Islet of Langerhans (tissue), 1 donor: ENCODE data around the gene ZNF274.
"Not testable (repeated sequence)": the region's sequence is repeated elsewhere in the genome, so short reads cannot be mapped to it uniquely, and the experiment has no call there.

Source experiments
- FAIRE-seq: peaks from one replicate; lab custom pipeline; 2011; peaks lifted over from hg19 to GRCh38; lab: Jason Lieb, UNC

Gene ZNF274

GRCh38 chr19:58182989-58183816 lies at the start of gene ZNF274:
ZNF274 (plus strand) TSS chr19:58183061; CDS start chr19:58183966, 905 bp downstream.
- no peak for FAIRE-seq

GRCh38 chr19:58134244-58134643 lies 48.6 kb upstream of the ZNF274 start:
- FAIRE-seq, result no peak

- FAIRE-seq, result no peak
Observed at GRCh38 chr19:58145849-58146248, 37.0 kb upstream of the ZNF274 start.

DNA sequence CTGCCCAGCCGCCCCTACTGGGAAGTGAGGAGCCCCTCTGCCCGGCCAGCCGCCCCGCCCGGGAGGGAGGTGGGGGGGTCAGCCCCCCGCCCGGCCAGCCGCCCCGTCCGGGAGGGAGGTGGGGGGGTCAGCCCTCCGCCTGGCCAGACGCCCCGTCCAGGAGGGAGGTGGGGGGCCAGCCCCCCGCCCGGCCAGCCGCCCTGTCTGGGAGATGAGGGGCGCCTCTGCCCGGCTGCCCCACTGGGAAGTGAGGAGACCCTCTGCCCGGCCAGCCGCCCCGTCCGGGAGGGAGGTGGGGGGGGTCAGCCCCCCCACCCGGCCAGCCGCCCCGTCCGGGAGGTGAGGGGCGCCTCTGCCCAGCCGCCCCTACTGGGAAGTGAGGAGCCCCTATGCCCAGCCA lies 35.4 kb upstream of the ZNF274 start:
- FAIRE-seq, result not testable (repeated sequence)

- FAIRE-seq, result peak; percentile 51
Observed at GRCh38 chr19:58150328-58150921, 32.4 kb upstream of the ZNF274 start, which contains the start of gene ZNF329. ZNF329 (minus strand) TSS chr19:58150789; CDS start chr19:58129503, 21,286 bp downstream.

- FAIRE-seq, result no peak
Observed at GRCh38 chr19:58153386-58153785, 29.5 kb upstream of the ZNF274 start.

GRCh38 chr19:58154287-58154678 lies 28.6 kb upstream of the ZNF274 start:
- FAIRE-seq, result no peak

DNA sequence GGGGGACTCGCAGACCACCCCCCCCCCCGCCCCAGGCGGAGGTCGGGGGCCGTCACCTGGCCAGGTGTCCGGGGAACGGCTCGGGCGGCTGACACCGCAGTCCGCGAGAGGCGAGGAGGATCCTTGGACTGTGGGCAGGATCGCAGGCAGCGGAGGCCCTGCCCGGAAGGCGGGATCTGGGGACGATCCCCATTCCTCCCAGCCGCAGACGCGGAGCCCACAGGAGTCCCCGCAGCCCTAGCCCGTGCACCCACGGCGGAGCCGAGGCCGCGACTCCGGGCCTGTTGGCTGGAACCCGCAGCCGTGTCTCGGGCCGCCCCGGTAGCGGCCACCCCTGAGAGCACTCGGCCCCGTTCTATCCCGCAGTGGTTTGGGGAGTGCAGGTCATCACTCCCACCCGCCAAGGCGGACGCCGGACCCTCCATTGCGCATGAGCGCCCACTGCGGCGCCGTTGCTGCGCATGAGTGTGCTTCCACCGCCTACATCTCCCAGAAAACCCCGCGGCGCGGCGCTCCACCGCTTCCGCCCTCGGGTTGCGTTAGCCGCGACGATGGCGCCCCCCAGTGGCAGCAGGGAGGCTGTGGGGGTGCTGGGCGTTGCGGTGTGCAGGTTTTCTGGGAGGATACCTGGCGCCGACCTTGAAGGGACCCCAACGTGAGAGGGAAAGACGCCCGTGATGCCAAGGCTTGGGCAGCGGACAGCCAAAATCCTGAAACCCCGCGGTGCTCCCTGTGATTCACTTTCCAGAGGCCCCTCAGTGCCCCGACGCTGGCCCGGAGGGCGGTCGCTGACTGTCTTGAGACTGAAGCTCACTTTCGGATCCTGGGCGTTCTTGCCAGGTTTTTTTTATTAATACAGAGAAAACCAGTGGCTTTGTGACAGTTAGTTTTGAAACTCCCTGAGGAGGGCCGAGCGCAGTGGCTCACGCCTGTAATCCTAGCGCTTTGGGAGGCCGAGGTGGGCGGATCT lies 27.9 kb upstream of the ZNF274 start:
- no peak for FAIRE-seq

DNA sequence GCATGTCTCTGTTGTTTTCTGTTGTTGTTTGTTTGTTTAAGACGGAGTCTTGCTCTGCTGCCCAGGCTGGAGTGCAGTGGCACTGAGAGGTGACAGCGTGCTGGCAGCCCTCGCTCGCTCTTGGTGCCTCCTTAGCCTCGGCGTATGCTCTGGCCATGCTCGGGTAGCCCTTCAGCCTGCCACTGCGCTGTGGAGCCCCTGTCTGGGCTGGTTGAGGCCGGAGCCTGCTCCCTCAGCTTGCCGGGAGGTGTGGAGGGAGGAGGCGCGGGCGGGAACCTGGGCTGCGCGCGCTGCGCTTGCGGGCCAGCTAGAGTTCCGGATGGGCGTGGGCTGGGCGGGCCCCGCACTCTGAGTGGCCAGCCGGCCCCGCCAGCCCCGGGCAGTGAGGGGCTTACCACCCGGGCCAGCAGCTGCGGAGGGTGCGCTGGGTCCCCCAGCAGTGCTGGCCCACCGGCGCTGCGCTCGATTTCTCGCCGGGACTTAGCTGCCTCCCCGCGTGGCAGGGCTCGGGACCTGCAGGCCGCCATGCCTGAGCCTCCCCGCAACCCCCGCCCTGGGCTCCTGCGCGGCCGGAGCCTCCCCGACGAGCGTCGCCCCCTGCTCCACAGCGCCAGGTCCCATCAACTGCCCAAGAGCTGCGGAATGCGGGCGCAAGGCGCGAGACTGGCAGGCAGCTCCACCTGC lies 25.7 kb upstream of the ZNF274 start:
- FAIRE-seq, result no peak

- FAIRE-seq, result no peak
Observed at GRCh38 chr19:58166268-58166667, 16.6 kb upstream of the ZNF274 start.

GRCh38 chr19:58166708-58167280 lies 16.1 kb upstream of the ZNF274 start:
- FAIRE-seq, result no peak

DNA sequence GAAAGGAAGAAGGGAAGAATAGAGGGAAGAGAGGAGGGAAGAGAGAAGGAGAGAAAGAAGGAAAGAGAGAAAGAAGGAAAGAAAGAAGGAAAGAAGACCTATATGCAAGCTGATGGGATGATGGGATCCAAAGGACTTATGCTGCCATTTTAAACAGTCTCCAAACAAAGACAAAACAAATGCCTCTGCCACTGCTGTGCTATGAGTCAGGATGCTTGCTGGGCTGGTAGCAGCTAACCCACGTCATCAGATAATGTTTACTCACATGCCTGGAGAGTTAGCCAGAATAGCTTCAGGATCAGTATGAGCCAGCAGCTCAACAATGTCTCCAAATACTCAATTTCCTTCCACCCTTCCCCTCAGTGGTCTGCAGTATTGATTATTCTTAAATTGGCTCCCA lies 12.0 kb upstream of the ZNF274 start:
- FAIRE-seq, result no peak

DNA sequence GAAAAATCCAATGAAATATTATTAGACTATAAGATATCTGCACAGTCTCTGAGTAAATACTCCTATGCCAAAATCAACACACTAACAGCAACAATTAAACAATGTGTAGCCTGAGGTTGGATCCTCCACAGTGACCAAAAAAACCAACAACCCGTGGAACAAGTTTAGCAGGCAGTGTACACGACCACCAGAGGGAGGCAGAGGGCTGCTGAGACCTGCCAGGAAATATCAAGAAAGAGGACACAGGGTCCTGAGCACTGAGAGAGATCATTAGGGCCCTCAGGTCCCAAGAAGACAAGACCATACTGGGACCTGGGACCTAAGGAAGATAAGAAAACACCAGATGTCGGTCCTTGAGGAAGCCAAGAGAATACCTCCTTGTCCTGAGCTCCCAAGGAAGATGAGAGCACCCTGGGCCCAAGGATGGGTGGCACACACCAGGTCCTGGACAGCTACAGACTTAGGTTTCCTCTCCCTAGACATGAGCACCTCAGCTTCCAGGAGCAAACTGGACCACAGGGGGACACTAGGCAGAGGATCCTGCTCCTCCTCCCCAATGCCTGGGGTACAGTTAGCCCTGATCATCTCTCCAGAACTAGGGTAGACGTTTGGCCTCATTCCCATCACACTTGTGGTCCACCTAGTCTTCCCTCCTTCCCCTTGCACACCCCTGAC lies 822 bp upstream of the ZNF274 start:
- no peak for FAIRE-seq

DNA sequence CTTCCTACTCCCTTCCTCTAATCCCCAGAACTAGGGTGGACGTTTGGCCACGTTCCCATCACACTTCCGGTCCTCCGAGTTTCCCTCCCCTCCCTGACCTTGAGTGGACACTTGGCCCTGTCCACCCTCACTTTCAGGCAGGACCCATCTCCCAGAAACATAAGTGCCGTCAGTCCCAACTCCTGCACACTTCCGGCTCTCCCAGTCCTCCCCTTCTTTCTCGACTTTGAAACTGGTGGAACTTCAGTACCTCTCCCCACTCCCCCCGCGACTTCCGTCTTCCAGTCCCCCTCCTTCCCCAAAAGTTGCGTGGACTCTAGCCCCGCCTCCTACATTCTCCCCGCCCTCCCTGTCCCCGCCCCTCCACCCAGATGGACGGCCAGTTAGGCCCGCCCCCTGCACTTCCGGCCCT lies 278 bp upstream of the ZNF274 start:
- no peak for FAIRE-seq

- FAIRE-seq, result no peak
Observed at GRCh38 chr19:58183817-58184215, 955 bp downstream of the ZNF274 start.

DNA sequence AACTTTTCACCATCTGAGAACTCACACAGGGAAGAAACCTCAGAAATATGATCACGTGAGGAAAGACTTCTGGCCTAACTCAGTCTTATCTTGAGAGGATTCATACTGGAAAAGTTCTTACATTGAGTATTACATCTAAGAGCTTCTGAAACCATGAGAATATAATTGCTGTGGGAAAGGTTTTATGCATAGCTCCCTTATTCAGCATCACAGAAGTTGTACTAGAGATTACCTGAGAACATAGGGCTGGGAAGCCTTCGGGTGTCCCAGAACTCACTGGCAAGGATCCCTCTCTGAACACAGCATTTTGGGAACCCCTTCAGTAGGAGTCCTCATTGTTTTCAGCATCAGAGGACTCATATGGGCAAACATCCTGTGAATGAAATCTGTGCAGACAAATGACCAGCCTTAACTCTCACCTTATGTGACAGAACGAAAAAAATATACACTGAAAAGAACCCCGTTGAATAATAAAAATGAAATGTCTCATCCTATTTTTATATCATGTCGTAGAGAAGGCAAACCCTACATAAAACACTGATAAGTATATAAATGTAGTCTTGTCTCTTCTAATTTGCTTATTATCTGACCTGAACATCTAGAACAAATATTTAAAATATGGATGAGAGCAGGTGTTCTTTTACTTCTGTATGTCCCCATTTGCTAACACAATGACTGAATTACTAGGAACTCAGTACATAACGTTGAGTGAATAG lies 14.2 kb downstream of the ZNF274 start:
- no peak for FAIRE-seq

DNA sequence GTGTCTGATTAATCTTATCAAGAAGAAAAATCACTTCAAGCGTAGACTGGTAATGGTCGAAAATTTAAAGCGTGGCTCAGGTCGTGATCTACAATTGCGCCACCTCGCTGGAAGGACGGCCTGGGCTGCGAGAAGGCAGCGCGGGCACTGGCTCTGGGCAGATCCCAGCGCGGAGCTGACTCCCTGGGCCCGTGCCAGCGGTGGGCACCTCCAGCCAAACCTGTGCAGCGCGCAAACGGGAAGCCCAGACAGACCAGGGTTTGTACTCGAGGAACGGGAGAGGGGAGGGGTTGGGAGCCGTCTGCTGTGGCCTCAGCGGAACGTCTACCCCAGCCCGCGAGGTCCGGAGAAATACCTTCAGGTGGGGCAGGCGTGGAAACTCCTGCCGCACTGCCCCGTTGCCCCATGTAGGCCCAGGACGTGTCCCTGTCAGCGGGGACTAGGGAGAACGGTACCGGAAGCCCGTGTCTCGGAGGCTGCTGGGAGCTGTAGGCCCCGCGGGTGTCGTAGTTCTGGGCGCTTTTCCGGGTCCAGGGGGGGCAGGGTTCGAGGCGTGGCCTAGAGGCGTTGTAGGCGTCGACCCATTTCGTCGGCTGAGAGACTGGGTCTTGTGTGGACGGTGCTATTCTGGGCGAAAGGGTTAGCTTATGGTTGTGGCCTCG lies 21.1 kb downstream of the ZNF274 start:
- FAIRE-seq, result no peak

- FAIRE-seq, result no peak
Observed at GRCh38 chr19:58204566-58204965, 21.7 kb downstream of the ZNF274 start.

- no peak for FAIRE-seq
Observed at GRCh38 chr19:58209577-58209976, 26.7 kb downstream of the ZNF274 start.
